ENCODE data around the gene SPIRE2.
A peak's percentile ranks its signal among the peaks of the same experiment; 100 is the strongest.
"Not testable (repeated sequence)": the region's sequence is repeated elsewhere in the genome, so short reads cannot be mapped to it uniquely, and the experiment has no call there.

SPIRE2 gene

DNA sequence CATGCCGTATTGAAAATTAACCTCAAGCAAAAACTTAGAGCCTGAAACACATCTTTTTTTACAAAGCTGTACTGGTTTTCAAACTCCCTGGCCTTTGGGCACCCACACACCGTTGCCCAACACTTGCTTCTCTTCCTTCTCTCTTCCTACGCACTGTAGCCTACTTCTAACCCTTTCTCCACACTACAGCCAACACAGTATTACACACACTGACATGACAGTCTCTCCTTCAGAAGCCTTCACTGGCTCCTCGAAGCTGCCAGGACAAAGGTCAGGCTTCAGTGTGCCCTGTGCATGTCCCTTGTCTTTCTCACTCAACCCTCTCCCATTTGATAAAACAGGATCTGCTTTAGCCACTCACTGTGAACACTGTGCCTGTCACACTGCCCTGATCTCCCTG lies 19.8 kb upstream of the SPIRE2 start:
- no peak for DNase-seq

DNA sequence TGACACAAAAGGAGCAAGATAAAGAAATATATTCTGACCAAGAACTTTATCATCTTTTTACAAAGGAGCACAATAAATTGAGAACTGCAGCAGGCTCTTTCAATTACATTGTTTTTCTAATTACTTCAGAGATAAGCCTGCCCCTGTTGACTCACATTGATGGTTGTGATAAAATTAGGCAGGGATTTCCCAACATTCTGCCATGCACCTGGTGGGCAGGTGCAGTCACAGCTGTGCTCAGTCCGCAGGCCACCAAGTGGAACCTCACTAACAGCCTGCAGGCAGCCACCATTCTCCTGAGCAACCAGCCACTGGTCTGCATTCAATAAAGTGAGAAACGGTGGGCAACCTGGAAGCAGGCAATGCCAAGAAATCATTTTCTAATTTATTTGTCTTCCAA lies 17.0 kb upstream of the SPIRE2 start:
- DNase-seq: no peak

DNA sequence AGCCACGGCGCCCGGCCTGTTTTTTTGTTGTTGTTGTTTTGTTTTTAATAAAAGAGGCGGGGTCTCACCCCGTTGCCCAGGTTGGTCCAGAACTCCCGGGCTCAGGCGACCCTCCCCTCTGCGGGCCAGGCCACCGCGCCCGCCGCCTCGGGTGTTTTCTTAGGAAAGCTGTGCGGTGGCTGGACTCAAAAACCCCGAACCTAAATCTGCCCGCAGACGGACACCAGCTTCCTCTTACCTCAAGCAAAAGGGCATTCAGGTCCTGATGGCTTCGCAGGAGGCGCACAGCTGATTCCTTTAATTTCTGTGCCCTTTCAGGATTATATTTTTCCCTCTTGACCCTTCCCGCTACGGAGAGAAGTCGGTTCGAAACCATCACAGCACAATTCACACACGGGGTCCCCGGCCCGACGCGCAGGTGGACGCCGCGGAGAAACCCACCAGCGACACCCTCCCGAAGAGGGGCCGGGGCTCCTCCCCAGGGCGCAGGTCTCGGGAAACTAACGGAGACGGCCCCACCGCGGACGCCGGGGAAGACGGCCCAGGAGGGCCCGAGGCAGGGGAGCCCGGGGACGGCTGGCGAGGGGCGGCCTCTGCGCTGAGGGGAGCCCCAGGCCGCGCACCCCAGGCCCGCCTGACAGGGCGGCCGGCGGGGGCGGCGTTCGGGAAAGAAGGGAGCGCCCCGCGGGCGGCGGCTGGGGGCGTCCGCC lies 12.5 kb upstream of the SPIRE2 start:
- DNase-seq: peak in 1 of 2 experiments; percentile 13

DNA sequence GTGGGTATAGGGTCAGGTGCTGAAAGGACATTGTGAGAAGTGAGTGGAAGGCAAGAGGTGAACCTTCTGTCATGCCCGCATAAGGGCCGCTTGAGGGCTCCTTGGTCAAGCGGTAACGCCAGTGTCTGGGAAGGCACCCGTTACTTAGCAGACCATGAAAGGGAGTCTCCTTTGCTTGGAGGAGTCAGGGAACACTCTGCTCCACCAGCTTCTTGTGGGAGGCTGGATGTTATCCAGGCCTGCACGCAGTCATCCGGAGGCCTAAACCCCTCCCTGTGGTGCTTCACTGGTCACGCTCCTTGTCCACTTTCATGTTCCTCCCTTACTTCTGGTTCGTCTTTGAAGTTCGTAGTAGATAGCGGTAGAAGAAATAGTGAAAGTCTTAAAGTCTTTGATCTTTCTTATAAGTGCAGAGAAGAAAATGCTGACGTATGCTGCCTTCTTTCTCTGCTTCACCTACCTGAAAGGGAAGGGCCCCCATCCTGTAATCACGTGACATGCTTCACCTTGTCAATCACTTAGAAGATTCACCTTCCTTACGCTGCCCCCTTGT lies 9.3 kb upstream of the SPIRE2 start:
- not testable (repeated sequence) for DNase-seq

DNA sequence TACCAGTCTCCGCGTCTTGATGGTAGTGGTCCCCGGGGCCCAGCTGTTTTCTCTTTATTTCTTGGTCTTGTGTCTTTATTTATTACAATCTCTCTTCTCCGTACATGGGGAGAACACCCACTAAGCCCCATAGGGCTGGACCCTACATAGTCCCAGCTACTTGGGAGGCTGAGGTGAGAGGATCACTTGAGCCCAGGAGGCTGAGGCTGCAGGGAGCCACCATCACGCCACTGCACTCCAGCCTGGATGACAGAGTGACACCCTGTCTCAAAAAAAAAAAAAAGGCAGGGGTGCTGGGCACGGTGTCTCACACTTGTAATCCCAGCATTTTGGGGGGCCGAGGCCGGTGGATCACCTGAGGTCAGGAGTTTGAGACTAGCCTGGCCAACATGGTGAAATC lies 8.8 kb upstream of the SPIRE2 start:
- not testable (repeated sequence) for DNase-seq

DNA sequence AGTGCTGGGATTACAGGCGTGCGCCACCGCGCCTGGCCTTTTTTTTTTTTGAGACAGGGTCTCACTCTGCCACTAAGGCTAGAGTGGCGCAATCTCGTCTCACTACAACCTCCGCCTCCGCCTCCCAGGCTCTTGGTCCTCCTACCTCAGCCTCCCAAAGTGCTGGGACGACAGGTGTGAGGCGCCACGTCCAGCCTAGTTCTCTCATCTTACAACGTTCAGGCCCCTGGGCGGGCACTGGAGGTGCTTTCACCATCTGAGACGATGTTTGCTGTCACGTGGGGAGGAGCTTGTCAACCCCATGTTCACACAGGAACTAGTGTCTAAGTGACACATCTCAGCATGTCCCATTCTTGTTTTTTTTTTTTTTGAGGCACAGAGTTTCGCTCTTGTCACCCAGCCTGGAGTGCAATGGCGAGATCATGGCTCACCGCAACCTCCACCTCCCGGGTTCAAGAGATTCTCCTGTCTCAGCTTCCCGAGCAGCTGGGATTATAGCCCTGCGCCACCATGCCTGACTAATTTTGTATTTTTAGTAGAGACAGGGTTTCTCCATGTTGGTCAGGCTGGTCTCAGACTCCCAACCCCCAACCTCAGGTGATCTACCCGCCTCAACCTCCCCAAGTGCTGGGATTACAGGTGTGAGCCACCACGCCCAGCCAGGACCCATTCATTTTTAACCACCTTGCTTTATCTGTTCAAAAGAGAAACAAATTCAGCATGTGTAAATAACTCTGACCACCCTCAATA lies 6.7 kb upstream of the SPIRE2 start:
- DNase-seq: no peak

DNA sequence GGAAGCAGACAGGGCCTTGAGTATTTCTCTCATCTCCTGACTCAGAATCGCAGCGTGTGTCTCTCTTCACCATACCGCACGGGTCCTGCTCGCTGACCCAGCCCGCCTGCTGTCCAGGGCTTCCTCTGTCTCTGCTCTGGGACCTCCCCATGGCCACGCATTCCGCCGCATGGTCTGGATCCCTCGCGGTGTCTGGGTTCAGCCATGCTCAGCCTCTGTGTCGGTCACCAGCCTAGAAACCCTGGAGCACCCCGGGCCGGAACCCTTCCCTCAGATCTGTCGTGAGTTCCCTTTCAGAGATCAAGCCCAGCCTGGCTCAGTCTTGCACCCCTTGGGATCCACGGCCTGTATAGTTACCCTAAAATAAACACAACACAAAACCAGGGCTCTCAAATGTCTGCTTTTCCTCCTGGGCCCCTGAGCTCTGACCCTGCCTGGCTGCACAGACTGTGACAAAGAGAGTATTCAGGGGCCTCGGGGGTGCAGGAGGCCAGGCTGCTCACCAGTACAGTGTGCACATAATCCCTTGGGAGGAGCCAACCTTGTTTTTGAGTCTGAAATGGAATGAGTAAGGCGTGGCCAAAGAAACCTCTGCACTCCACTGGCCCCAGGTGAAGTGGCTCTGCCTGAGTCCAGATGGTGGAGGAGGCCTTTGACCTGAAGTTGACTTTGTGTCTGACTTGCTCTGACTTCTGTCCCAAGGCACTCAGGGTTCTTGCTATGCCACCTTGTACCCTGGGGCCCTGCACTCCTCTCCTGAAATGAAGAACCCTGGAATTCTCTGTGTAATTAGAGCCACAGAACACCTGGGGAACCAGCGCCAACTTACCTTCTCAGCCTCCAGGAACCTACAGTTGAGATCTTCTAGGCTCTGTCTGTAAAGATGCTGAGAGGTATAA lies 5.8 kb upstream of the SPIRE2 start:
- no peak for DNase-seq

DNA sequence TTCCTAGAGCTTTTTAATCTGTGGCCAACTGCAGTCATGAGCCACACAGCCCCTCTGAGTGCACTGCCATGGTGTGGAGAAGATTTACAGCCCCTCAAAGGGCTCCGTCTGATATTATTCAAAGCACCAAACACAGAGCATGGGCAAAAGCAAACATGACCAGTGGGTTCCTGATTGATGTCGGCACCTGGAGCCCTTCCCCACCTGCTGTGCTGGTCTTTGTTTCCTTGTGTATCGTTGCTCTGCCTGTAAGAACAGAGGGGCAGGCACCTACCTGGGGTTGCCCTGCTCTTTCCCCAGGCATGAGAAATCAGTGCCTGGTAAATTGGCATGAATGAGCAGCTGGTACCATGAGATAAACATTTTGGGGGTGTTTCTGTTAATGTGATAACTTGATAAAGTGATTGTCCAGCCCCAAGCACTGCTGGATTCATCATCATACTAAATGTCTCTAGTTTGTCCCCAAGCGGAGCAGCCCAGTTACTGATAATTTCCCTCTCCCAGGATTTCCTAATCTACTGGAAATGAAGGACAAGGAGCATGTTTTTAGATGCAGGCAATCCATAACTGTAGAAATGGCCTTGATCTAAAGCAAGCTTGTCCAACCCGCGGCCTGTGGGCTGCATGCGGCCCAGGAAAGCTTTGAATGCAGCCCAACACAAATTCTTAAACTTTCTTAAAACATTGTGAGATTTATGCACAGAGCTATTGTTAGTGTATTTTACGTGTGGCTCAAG lies 5.0 kb upstream of the SPIRE2 start:
- no peak for DNase-seq

DNA sequence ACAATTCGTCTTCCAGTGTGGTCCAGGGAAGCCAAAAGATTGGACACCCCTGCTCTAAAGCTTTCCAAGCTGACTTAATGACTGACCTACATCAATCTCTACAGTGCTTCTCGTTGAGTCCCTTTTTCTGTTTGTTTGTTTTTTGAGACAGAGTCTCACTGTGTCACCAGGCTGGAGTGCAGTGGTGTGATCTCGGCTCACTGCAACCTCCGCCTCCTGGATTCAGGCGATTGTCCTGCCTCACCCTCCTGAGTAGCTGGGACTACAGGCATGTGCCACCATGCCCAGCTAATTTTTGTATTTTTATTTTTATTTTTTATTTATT lies 4.5 kb upstream of the SPIRE2 start:
- DNase-seq: not testable (repeated sequence)

DNA sequence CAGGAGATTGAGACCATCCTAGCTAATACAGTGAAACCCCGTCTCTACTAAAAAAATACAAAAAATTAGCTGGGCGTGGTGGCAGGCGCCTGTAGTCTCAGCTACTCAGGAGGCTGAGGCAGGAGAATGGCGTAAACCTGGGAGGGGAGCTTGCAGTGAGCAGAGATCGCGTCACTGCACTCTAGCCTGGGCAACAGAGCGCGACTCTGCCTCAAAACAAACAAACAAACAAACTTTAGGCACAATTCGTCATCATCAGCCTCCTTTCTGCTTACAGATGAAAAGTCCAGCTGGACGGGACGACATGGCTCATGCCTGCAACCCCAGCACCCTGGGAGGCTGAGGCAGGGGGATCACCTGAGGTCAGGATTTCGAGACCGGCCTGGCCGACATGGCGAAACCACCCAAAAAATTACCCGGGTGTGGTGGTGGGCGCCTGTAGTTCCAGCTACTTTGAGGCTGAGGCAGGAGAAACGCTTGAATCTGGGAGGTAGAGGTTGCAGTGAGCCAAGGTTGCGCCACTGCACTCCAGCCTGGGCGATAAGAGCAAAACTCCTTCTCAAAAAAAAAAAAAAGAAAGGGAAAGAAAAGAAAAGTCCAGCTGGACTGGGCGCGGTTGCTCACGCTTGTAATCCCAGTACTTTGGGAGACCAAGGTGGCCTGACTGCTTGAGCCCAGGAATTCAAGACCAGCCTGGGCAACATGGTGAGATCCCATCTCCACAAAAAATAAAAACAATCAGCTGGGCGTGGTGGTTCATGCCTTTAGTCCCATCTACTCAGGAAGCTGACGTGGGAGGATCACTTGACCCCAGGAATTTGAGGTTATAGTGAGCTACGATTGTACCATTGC lies 1.5 kb upstream of the SPIRE2 start:
- DNase-seq: no peak

DNA sequence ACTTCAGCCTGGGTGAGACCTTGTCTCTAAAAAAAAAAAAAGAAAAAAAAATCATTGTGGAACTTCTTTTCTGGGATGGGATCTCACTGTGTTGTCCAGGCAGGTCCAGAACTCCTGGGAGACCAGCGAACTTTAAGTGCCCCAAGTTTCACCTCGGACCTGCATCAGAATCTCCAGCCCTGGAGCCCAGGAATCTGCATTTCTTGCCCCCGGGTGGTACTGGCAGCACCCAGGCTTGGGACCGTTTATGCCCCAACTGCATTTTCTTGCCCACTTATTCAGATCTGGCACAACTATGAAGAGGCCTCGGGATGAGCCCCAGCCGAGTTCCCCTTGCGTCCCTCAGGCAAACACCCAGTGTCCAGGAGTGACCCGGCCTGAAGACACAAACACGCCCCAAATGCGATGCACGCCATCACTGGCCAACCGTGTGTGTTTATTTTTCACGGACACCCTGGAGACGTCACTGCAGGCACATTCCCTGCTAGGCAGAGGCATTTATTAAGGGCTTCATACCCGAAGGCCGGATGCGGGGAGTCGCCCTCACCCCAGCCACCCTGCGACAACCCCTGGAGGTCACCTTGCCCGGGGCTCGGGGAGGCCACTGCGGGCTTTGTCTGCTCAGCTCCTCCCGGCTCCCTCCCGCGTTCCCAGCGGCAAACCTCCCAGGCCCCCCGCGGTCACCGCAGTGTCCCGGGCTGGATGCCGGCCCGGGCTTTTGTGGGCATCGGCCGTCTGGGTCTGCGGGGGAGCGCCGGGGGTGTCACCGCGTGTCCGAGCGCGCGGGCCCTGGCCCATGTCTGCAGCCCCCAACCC lies 684 bp upstream of the SPIRE2 start:
- DNase-seq: no peak

DNA sequence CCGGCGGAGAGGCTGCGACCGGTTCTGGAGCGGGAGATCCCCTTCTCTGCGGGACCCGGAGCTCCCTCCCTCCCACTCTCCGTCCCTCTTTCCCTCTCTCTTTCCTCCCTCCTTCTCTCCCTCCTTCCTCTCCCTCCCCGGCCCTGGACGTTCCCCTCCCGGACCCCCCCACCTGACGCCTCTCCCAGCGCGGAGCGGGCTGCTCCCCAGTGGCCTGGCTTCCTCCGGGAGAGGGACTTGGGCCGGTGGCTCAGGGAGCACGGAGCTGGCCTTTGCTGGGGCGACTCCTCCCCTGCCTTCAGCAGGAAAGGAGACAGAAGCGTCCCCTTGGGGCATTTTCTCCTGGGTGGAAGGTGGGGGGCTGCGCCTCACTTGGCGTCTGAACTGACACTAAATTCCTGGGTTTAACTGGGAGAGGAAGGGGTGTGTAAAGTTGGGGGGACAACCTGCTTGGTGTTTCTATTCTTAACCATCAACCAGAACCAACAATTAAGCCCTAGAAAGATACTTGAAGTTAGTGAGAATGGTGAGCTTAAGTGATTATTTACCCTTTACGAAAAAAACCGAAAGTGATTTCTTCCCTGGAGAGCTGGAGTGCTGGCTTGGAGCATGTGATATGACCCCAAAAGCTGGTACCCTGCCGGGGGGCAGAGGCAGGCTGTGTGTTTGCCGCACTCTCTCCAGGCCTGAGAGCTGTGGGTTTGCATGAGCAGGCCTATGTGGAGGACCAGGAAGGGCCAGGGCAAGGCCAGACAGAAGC lies 775 bp downstream of the SPIRE2 start:
- no peak for DNase-seq

DNA sequence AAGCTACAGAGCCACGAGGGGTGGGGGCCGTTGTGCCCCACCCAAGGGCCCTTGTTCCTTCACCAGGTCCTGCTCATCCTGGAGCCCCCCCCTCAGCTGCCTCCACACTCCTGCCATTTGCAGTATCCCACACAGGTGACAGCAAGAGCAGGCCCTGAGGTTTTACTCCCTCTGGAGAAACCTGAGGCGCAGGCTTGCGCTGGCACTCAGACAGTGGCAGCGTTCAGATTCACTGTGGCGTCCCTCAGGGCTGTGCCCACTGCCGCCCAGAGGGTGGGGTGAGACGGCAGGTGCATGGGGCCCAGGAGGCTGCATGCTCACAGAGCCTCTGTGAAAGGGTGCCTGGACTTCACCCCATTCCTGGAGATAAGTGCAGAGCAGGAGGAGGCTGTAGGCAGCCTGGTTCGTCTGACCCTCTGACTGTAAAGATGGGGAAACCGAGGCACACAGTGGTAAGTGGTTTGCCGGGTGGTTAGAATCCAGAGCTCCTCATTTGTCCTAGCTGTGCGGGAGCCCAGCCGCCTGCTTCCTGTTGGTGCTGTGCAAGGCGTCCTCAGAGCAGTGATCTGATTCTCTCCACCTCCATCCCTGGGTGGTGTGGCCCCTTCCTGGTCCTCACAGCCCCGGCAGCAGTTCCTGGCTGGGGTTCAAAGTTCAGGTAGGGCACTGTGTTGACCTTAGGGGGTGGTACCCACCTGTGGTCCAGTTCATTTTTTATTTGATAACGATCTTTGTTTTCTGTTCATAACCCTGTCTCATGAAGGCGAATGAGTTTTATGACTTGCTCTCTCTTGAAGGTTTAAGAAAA lies 1.6 kb downstream of the SPIRE2 start:
- DNase-seq: no peak

DNA sequence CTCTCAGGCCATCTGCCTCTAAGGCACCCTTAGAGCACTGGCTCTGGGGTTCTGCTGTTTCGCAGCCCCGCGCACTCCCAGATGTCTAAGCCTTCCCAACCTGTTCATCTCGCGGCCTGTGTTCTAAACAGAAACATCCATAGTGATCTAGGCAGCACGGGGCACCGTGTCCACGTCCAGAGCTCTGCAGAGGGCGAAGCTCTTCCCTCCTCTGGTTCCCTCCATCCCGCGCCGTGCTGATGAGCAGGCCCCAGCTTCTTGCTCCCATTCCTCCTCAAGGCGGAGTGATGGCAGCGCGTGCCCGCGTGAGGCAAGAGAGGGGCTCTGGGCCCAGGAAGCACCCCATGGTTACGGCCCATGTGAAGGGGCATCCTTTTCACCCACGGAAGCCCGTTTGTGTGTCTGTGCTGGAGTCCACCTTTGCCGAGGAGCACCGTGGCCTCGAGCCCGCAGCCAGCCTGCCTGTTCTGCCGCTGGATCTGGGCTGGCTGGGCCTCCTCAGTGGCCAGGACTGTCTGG lies 3.6 kb downstream of the SPIRE2 start:
- DNase-seq: no peak

DNA sequence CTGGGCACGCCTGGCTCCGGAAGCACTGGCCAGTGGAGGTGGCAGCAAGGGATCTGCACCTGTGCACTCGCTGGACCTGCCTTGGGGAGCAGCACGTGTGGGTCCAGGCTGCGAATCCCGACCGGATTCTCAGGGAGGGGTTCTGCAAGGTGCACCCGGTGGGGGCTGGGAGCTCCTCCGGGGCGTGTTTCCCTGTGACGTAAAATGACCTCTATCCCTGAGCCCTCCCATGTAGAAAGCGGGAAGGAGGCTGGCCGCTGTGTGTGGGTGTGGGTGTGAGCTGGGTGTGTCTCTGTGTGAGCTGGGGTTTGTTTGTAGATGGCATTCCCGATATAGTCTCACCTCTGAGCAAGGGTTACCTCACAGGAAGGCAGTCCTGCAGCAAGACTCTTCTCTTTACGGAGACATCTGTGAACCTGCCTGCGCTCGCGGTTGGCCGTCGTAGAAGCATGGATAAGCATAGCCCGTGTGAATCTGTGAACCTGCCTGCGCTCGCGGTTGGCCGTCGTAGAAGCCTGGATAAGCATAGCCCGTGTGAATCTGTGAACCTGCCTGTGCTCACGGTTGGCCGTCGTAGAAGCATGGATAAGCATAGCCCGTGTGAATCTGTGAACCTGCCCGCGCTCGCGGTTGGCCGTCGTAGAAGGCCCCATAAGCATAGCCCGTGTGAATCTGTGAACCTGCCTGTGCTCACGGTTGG lies 5.5 kb downstream of the SPIRE2 start:
- DNase-seq: not testable (repeated sequence)

DNA sequence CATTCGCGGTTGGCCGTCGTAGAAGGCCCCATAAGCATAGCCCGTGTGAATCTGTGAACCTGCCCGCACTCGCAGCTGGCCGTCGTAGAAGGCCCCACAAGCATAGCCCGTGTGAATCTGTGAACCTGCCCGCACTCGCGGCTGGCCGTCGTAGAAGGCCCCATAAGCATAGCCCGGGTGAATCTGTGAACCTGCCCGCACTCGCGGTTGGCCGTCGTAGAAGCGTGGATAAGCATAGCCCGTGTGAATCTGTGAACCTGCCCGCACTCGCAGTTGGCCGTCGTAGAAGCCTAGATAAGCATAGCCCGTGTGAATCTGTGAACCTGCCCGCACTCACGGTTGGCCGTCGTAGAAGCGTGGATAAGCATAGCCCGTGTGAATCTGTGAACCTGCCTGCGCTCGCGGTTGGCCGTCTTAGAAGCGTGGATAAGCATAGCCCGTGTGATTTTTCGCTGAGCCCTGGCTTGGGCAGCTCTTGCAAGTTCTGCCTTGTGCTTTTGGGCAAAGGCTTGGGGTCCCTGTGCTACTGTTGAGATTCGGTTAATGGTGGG lies 6.6 kb downstream of the SPIRE2 start:
- DNase-seq: not testable (repeated sequence)

DNA sequence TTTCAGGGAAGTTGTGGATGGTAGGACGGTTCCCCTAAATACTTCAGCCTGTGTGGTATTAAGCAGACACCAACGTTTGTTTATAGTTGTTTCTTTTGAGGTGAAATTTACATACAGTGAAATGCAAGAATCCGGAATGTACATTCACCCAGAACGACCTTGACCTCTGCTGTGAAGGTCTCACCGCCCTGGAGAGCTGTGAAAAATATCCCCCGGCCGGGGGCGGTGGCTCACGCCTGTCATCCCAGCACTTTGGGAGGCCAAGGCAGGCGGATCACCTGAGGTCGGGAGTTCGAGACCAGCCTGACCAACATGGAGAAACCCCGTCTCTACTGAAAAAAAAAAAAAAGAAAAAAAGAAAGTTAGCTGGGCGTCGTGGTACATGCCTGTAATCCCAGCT lies 8.2 kb downstream of the SPIRE2 start:
- DNase-seq: not testable (repeated sequence)

Measured in activated CD4-positive, alpha-beta T cell treated with anti-CD3 and anti-CD28 coated beads, Interleukin-2, amount 50 U/mL, for 48 hours (primary cell).